ENCODE results near the gene ZBTB17. TPM values are rescaled to one million over a fixed set of nuclear protein-coding genes. Genes with fewer than 3 reads are reported as not detected.

The ZBTB17 gene
- total and polyA plus RNA-seq, 4 donors = 28.0 to 47.1 (median 44.2) TPM

- Histone ChIP-seq H3K27me3 (ENCODE audit: control insufficient read depth in 3 of 3, insufficient read depth in 3 of 3, low read length in 2 of 3) (no peaks in the 10 kb centered on the region), H3K9me3 (ENCODE audit: control insufficient read depth in 4 of 4, insufficient read depth in 3 of 4, low read length in 3 of 4) (no peaks in the 10 kb centered on the region), H3K9ac (ENCODE audit: insufficient read depth in 1 of 2, low read length in 2 of 2) (no peak overlapping the region), H3K36me3 (ENCODE audit: control insufficient read depth in 4 of 4, insufficient read depth in 4 of 4, low read length in 4 of 4) (no peaks in the 10 kb centered on the region), H3K4me1 (ENCODE audit: control insufficient read depth in 5 of 5, insufficient read depth in 5 of 5, low read length in 5 of 5) (no peaks in the 10 kb centered on the region), H3K27ac (ENCODE audit: low read depth in 1 of 2, low read length in 1 of 2) (no peak overlapping the region), H3K4me3 (no peak overlapping the region)
- ATAC-seq (ENCODE audit: insufficient read depth, low FRiP score) (no peak), DNase-seq (no peak)
- WGBS, 2 donors = 92 to 98% methylated on average over 11 of the region's 11 CpGs
- TF ChIP-seq, protein P1, sequence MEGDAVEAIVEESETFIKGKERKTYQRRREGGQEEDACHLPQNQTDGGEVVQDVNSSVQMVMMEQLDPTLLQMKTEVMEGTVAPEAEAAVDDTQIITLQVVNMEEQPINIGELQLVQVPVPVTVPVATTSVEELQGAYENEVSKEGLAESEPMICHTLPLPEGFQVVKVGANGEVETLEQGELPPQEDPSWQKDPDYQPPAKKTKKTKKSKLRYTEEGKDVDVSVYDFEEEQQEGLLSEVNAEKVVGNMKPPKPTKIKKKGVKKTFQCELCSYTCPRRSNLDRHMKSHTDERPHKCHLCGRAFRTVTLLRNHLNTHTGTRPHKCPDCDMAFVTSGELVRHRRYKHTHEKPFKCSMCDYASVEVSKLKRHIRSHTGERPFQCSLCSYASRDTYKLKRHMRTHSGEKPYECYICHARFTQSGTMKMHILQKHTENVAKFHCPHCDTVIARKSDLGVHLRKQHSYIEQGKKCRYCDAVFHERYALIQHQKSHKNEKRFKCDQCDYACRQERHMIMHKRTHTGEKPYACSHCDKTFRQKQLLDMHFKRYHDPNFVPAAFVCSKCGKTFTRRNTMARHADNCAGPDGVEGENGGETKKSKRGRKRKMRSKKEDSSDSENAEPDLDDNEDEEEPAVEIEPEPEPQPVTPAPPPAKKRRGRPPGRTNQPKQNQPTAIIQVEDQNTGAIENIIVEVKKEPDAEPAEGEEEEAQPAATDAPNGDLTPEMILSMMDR (IDR thresholded peaks at IDR 0.05; ENCODE audit: control extremely low read depth, extremely low read depth) = no peak
Measured at GRCh38 chr1:15991427-15992186, 15.7 kb upstream of the ZBTB17 start.

DNA sequence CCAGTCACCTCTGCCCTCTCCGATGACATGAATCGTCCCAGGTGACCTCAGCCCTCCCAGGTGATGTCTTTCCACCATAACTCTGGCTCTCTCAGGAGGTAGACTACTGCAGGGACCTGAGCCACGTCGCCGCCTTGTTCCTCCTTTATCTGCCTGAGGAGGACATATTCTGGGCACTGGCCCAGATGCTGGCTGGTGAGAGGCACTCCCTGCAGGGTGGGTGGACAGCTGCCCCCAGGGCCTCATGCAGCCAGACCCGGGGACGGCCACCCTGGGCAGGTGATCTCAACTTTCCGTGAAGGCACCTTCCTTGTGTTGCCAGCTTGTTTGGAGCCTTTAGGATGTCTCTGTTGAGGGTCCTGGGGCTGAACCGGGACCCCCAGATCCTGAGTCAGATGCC lies 13.9 kb upstream of the ZBTB17 start:
- DNase-seq (no peak), ATAC-seq (ENCODE audit: insufficient read depth, low FRiP score) (no peak)
- no peaks in the 10 kb centered on the region for H3K27me3 ChIP-seq (ENCODE audit: control insufficient read depth in 3 of 3, insufficient read depth in 3 of 3, low read length in 2 of 3)
- no peak overlapping the region for H3K4me3 ChIP-seq
- WGBS, 2 donors = 77 to 86% methylated on average over 9 of the region's 9 CpGs
- TF ChIP-seq, protein P1 (IDR thresholded peaks at IDR 0.05; ENCODE audit: control extremely low read depth, extremely low read depth) = no peak
- no peak overlapping the region for H3K27ac ChIP-seq (ENCODE audit: low read depth in 1 of 2, low read length in 1 of 2)
- H3K9me3 ChIP-seq (ENCODE audit: control insufficient read depth in 4 of 4, insufficient read depth in 3 of 4, low read length in 3 of 4) = no peaks in the 10 kb centered on the region
- H3K4me1 ChIP-seq (ENCODE audit: control insufficient read depth in 5 of 5, insufficient read depth in 5 of 5, low read length in 5 of 5) = no peaks in the 10 kb centered on the region
- no peak overlapping the region for H3K9ac ChIP-seq (ENCODE audit: insufficient read depth in 1 of 2, low read length in 2 of 2)
- no peaks in the 10 kb centered on the region for H3K36me3 ChIP-seq (ENCODE audit: control insufficient read depth in 4 of 4, insufficient read depth in 4 of 4, low read length in 4 of 4)

- Histone ChIP-seq H3K27me3 (ENCODE audit: control insufficient read depth in 3 of 3, insufficient read depth in 3 of 3, low read length in 2 of 3) (no peaks in the 10 kb centered on the region), H3K27ac (ENCODE audit: low read depth in 1 of 2, low read length in 1 of 2) (no peak overlapping the region), H3K9ac (ENCODE audit: insufficient read depth in 1 of 2, low read length in 2 of 2) (no peak overlapping the region), H3K4me1 (ENCODE audit: control insufficient read depth in 5 of 5, insufficient read depth in 5 of 5, low read length in 5 of 5) (no peaks in the 10 kb centered on the region), H3K4me3 (no peak overlapping the region), H3K9me3 (ENCODE audit: control insufficient read depth in 4 of 4, insufficient read depth in 3 of 4, low read length in 3 of 4) (no peaks in the 10 kb centered on the region), H3K36me3 (ENCODE audit: control insufficient read depth in 4 of 4, insufficient read depth in 4 of 4, low read length in 4 of 4) (no peaks in the 10 kb centered on the region)
- 83 to 85% methylated on average over 13 of the region's 13 CpGs for WGBS, 2 donors
- no peak for DNase-seq
- ATAC-seq (ENCODE audit: insufficient read depth, low FRiP score) = no peak
- TF ChIP-seq, protein P1 (IDR thresholded peaks at IDR 0.05; ENCODE audit: control extremely low read depth, extremely low read depth) = no peak
Measured at GRCh38 chr1:15988856-15989736, 13.2 kb upstream of the ZBTB17 start.

Measured in lung (tissue), 12 donors.